K562 (cell line): ENCODE measurements around the gene TRNT1. TPM values are rescaled to one million over a fixed set of nuclear protein-coding genes. Genes with fewer than 3 reads are reported as not detected.

Source experiments
- ATAC-seq: fragments of 200-7000 bp; cut with Tn5 transposase; 3 replicates; pipeline ENCODE4 v1.9.1; 2020; ENCODE audit warnings: moderate library complexity
- BruUV-seq: library from RNA; stranded (reverse); fragments of 400-500 nt; replicated peaks from 2 replicates; lab custom pipeline; 2021; lab: Mats Ljungman, UMichigan
- CTCF ChIA-PET: fragments of 300-600 bp; formaldehyde crosslinking; extraction: SDS; loops from one replicate; lab custom pipeline; 2021; ENCODE audit warnings: low intra/inter-chr PET ratio; lab: Yijun Ruan, JAX
- POLR2A ChIA-PET: fragments of 300-600, 350-650 bp; sonication (Branson Sonifier 250); formaldehyde crosslinking; extraction: SDS; loops from one replicate; lab custom pipeline; 2021; ENCODE audit warnings: antibody characterized with exemption, inconsistent platforms; lab: Yijun Ruan, JAX
- DNase-seq, 4 experiments: peaks; one replicate each; pipeline versions ENCODE4 v3.0.0 to v3.0.0-alpha.2; 2011 to 2018; ENCODE audit warnings: low spot score in 3 of 4, mixed read lengths in 3 of 4; ENCODE audit errors: extremely low read depth in 1 of 4
- FAIRE-seq: peaks from 2 replicates; lab custom pipeline; 2011; peaks lifted over from hg19 to GRCh38; lab: Jason Lieb, UNC
- H2AFZ ChIP-seq: 2 replicates; pipeline ENCODE4 v1.6.0; 2011; ENCODE audit warnings: low read depth, low read length, control low read depth, inconsistent platforms
- H3K27ac ChIP-seq: fragments of 200-600 bp; 3 replicates; pipeline ENCODE4 v1.8.0; 2011; ENCODE audit warnings: low read depth, mild to moderate bottlenecking, control low read depth, inconsistent platforms, low read length, moderate library complexity, mixed read lengths; ENCODE audit errors: extremely low read depth
- H3K27me3 ChIP-seq, 2 experiments: fragments of 300-600 bp in 1 of 2; 2 replicates in 1 of 2; 3 replicates in 1 of 2; pipeline versions ENCODE4 v1.6.0 to v1.8.0; 2011; ENCODE audit warnings: inconsistent platforms in 2 of 2, low read length in 2 of 2, mild to moderate bottlenecking in 1 of 2, mixed read lengths in 1 of 2, moderate library complexity in 1 of 2; ENCODE audit not compliant: control insufficient read depth in 2 of 2, insufficient read depth in 2 of 2
- H3K36me3 ChIP-seq: fragments of 300-600 bp; 3 replicates; pipeline ENCODE4 v1.8.0; 2011; ENCODE audit warnings: mild to moderate bottlenecking, low read length, inconsistent platforms; ENCODE audit not compliant: control insufficient read depth, insufficient read depth
- H3K4me1 ChIP-seq, 2 experiments: fragments of 200-600 bp in 1 of 2; replicated peaks in 1 of 2; 2 replicates in 1 of 2; 3 replicates in 1 of 2; pipeline versions ENCODE4 v1.5.1 to v1.8.0; 2011; ENCODE audit warnings: inconsistent platforms in 2 of 2, low read length in 2 of 2, mild to moderate bottlenecking in 1 of 2, mixed read lengths in 1 of 2, moderate library complexity in 1 of 2; ENCODE audit not compliant: control insufficient read depth in 2 of 2, insufficient read depth in 2 of 2
- H3K4me2 ChIP-seq: 2 replicates; pipeline ENCODE4 v1.6.1; 2011; ENCODE audit warnings: low read length, control low read depth, inconsistent platforms, mixed read lengths; ENCODE audit not compliant: insufficient read depth
- H3K4me3 ChIP-seq: fragments of 200-600 bp; sonication (generic), shearing (Covaris generic); 2 replicates; pipeline ENCODE4 v1.5.1; 2016; ENCODE audit warnings: control low read depth, inconsistent platforms
- H3K79me2 ChIP-seq: fragments of 200-600 bp; 3 replicates; pipeline ENCODE4 v1.8.0; 2011; ENCODE audit warnings: low read length, inconsistent platforms; ENCODE audit not compliant: control insufficient read depth, insufficient read depth
- H3K9ac ChIP-seq, 2 experiments: 2 replicates each; pipeline versions ENCODE4 v1.6.0 to v1.6.1; 2011; ENCODE audit warnings: low read depth in 2 of 2, low read length in 2 of 2, control low read depth in 1 of 2, inconsistent platforms in 1 of 2, mild to moderate bottlenecking in 1 of 2, mixed read lengths in 1 of 2; ENCODE audit not compliant: insufficient read depth in 1 of 2
- H3K9me1 ChIP-seq: one replicate; pipeline ENCODE4 v1.6.0; 2011; ENCODE audit warnings: inconsistent platforms, mild to moderate bottlenecking, low read length, moderate library complexity; ENCODE audit not compliant: control insufficient read depth, insufficient read depth
- H3K9me3 ChIP-seq: replicated peaks from 2 replicates; pipeline ENCODE4 v1.5.1; 2011; ENCODE audit warnings: low read depth, low read length, inconsistent platforms; ENCODE audit not compliant: control insufficient read depth, insufficient read depth
- H4K20me1 ChIP-seq: replicated peaks from 2 replicates; pipeline ENCODE4 v1.6.1; 2011; ENCODE audit warnings: low read length, inconsistent platforms, mixed read lengths; ENCODE audit not compliant: control insufficient read depth, insufficient read depth
- AFF4 ChIP-seq: sonication (generic); formaldehyde crosslinking; IDR thresholded peaks from 2 replicates; pipeline ENCODE4 v1.8.0; 2023; ENCODE audit warnings: mild to moderate bottlenecking, missing genetic modification reagents
- BRF2 ChIP-seq: IDR thresholded peaks from 3 replicates; pipeline ENCODE4 v1.6.1; 2011; ENCODE audit warnings: borderline replicate concordance, mild to moderate bottlenecking; ENCODE audit not compliant: insufficient read length, insufficient read depth
- FOXJ3 ChIP-seq: sonication (generic); formaldehyde crosslinking; IDR thresholded peaks from 2 replicates; pipeline ENCODE4 v1.4.0; 2020; ENCODE audit warnings: mild to moderate bottlenecking, missing genetic modification reagents
- HDAC8 ChIP-seq: fragments of 450-650 bp; IDR thresholded peaks from 2 replicates; pipeline ENCODE4 v1.6.1; 2016; ENCODE audit warnings: mild to moderate bottlenecking, missing genetic modification characterization, moderate library complexity, missing compliant biosample characterization
- HMGXB4 ChIP-seq: sonication (generic); formaldehyde crosslinking; IDR thresholded peaks from 2 replicates; pipeline ENCODE4 v1.8.1; 2023; ENCODE audit warnings: mild to moderate bottlenecking, missing genetic modification reagents
- MTA3 ChIP-seq: fragments of 450-650 bp; formaldehyde crosslinking; IDR thresholded peaks from 2 replicates; pipeline ENCODE4 v1.6.1; 2017; ENCODE audit warnings: mild to moderate bottlenecking, borderline replicate concordance
- YY1 ChIP-seq, 3 experiments: IDR thresholded peaks; 2 replicates each; pipeline ENCODE4 v1.6.1; 2011; ENCODE audit warnings: low read length in 2 of 3, mild to moderate bottlenecking in 2 of 3, moderate library complexity in 2 of 3, borderline replicate concordance in 1 of 3, control low read depth in 1 of 3, low read depth in 1 of 3; ENCODE audit not compliant: insufficient read depth in 3 of 3, insufficient replicate concordance in 2 of 3, control insufficient read depth in 1 of 3, insufficient read length in 1 of 3; ENCODE audit errors: extremely low read depth in 1 of 3
- WGBS: fragments of 100-300 bp; shearing (Covaris generic); methylation state at CpG from one replicate; pipeline ENCODE4 v1.1.6; 2016; ENCODE audit warnings: low coverage, mixed read lengths; ENCODE audit not compliant: insufficient coverage; ENCODE audit errors: missing lambda C conversion rate; 5-methylcytosine and 5-hydroxymethylcytosine counted together
- in situ Hi-C: fragments of 300-500 bp; cut with MboI; formaldehyde crosslinking; loops from 4 replicates; pipeline ENCODE4 v1.15.0; 2018; ENCODE audit warnings: inconsistent platforms, mixed read lengths
- intact Hi-C: fragments of 100-400 bp; cut with micrococcal nuclease; formaldehyde crosslinking; loops from 2 replicates; pipeline ENCODE4 v1.14.2; 2022
- polyA plus RNA-seq, 8 experiments: library from polyadenylated mRNA; depleted of rRNA in 4 of 8; stranded (reverse) in 5 of 8; unstranded in 3 of 8; fragments of >200 nt; fragmentation: Nextera tagmentation in 2 of 8; fragmentation: Illumina TruSeq in 1 of 8; extraction: Ambion mirVana in 2 of 8; extraction: Trizol in 1 of 8; gene quantifications; 2 replicates each; pipeline versions ENCODE4 v1.2.1 to v1.2.3, GENCODE V29; 2011 to 2014; ENCODE audit warnings: inconsistent platforms in 1 of 8, missing spikeins in 1 of 8
- total RNA-seq, 7 experiments: library from RNA; depleted of rRNA in 6 of 7; stranded (reverse); fragments of >200 nt in 6 of 7; fragmentation: Illumina TruSeq in 2 of 7; extraction: Trizol in 2 of 7; gene quantifications; 2 replicates each; pipeline versions ENCODE4 v1.2.1 to v1.2.3, GENCODE V29; 2011 to 2021; ENCODE audit warnings: low replicate concordance in 1 of 7

TRNT1 gene
- total and polyA plus RNA-seq, 9 of the 15 experiments (the other 6 are each of a cell fraction or from before 2014, with no cell fraction given), result 38.1 to 58.2 (median 47.4) TPM

- no TSS peak for BruUV-seq
- ATAC-seq (no peak), FAIRE-seq (no peak), DNase-seq (no peak)
- H3K4me3 ChIP-seq, result no peak overlapping the region
- no peaks in the 10 kb centered on the region for H3K9me1 ChIP-seq
- ChIA-PET POLR2A (no interaction called here), CTCF (no interaction called here)
- no peak overlapping the region for H3K9ac ChIP-seq
- H3K27ac ChIP-seq, result no peak overlapping the region
- no peaks in the 10 kb centered on the region for H3K36me3 ChIP-seq
- 0 out of 5 replicates have a peak, but pooled peaks cover 0 to 2% of the 10 kb centered on the region in 2 experiments for H3K27me3 ChIP-seq
- H3K4me2 ChIP-seq, result no peak overlapping the region
- no peaks in the 10 kb centered on the region for H3K9me3 ChIP-seq
- in situ Hi-C loops, result no loop called here
- H3K4me1 ChIP-seq, result peaks cover 0 to 7% of the 10 kb centered on the region in 2 experiments; a peak in 2 of 5 replicates
- 0% methylated on average over 3 of the region's 3 CpGs for WGBS
- H3K79me2 ChIP-seq, result no peaks in the 10 kb centered on the region
- no peaks in the 10 kb centered on the region for H4K20me1 ChIP-seq
- TF ChIP-seq FOXJ3 (CRISPR knock-in tag) (no peak), YY1 (IDR thresholded peaks at IDR 0.05; ENCODE audit: borderline replicate concordance in 1 of 3, control insufficient read depth in 1 of 3, extremely low read depth in 1 of 3, insufficient read depth in 3 of 3, insufficient read length in 1 of 3, insufficient replicate concordance in 2 of 3, low read depth in 1 of 3, low read length in 2 of 3) (no peak)
- no peak overlapping the region for H2AFZ ChIP-seq
- intact Hi-C loops, result no loop called here
These were observed 41.9 kb upstream of the TRNT1 start for GRCh38 chr3:3084890-3085289.

- H3K36me3 ChIP-seq, result no peaks in the 10 kb centered on the region
- in situ Hi-C loops (no loop called here), intact Hi-C loops (no loop called here)
- H3K4me3 ChIP-seq, result no peak overlapping the region
- ATAC-seq, result no peak
- ChIA-PET POLR2A (interaction anchor here (0.5 to 1.0 kb wide), 3 partner anchors 9 to 44 kb away, joined by 3 read pairs; no protein-coding TSS in a partner anchor), CTCF (no interaction called here)
- no peak overlapping the region for H3K9ac ChIP-seq
- no peak for FAIRE-seq
- no peaks in the 10 kb centered on the region for H3K79me2 ChIP-seq
- peaks cover 0 to 7% of the 10 kb centered on the region in 2 experiments; a peak in 2 of 5 replicates for H3K4me1 ChIP-seq
- no peak overlapping the region for H3K27ac ChIP-seq
- no peaks in the 10 kb centered on the region for H3K9me3 ChIP-seq
- no peaks in the 10 kb centered on the region for H4K20me1 ChIP-seq
- no peaks in the 10 kb centered on the region for H3K27me3 ChIP-seq
- DNase-seq, result no peak
- no TSS peak for BruUV-seq
- H2AFZ ChIP-seq, result no peak overlapping the region
- WGBS, result under 1% methylated on average over 6 of the region's 6 CpGs
- no peaks in the 10 kb centered on the region for H3K9me1 ChIP-seq
- H3K4me2 ChIP-seq, result no peak overlapping the region
- TF ChIP-seq HMGXB4 (CRISPR knock-in tag) (no peak), HDAC8 (tag) (no peak), MTA3 (no peak), BRF2 (no peak), AFF4 (CRISPR knock-in tag) (no peak)
These were observed 41.0 kb upstream of the TRNT1 start for GRCh38 chr3:3085782-3086181.
